ENCODE measurements around the gene INPP5D.

INPP5D gene

GRCh38 chr2:233244818-233245217, 184.7 kb downstream of the INPP5D start:
- Histone ChIP-seq H3K4me3 (ENCODE audit: low read length in 2 of 2) (no peak overlapping the region), H3K9ac (ENCODE audit: low read length in 2 of 2) (no peak overlapping the region), H3K9me3 (ENCODE audit: control insufficient read depth in 2 of 2, low read length in 2 of 2) (no peaks in the 10 kb centered on the region), H3K36me3 (ENCODE audit: control insufficient read depth in 2 of 2, insufficient read depth in 2 of 2, low read length in 2 of 2) (no peaks in the 10 kb centered on the region), H3K27me3 (ENCODE audit: control insufficient read depth in 1 of 2, insufficient read depth in 2 of 2, low read length in 2 of 2) (no peaks in the 10 kb centered on the region), H3K4me1 (ENCODE audit: control insufficient read depth, insufficient read depth, low read length) (no peaks in the 10 kb centered on the region), H3K27ac (ENCODE audit: low read length) (no peak overlapping the region)

- Histone ChIP-seq H3K4me1 (ENCODE audit: control insufficient read depth, insufficient read depth, low read length) (no peaks in the 10 kb centered on the region), H3K9me3 (ENCODE audit: control insufficient read depth in 2 of 2, low read length in 2 of 2) (no peaks in the 10 kb centered on the region), H3K9ac (ENCODE audit: low read length in 2 of 2) (no peak overlapping the region), H3K27ac (ENCODE audit: low read length) (no peak overlapping the region), H3K36me3 (ENCODE audit: control insufficient read depth in 2 of 2, insufficient read depth in 2 of 2, low read length in 2 of 2) (no peaks in the 10 kb centered on the region), H3K4me3 (ENCODE audit: low read length in 2 of 2) (no peak overlapping the region), H3K27me3 (ENCODE audit: control insufficient read depth in 1 of 2, insufficient read depth in 2 of 2, low read length in 2 of 2) (no peaks in the 10 kb centered on the region)
Observed at GRCh38 chr2:233245406-233245805, 185.3 kb downstream of the INPP5D start.

DNA sequence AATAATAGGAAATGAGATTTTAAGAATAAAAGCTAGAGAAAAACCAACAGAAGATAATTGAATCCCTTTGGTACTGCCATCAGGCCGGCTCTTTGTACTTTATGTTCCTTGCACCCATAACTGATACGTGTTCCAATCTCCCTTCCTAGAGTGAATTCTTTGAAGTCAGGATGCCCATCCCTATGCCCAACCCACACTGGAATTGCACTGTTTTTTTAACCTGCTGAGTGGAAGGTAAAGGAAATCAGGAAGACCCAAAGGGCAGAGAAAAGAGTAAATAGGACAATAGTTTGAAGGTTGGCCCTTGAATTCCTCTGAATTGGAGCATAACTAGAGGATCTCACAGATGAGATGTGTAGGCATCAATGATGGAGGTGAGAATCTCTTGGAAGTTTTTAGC, 187.0 kb downstream of the INPP5D start:
- H3K4me3 ChIP-seq (ENCODE audit: low read length in 2 of 2), result no peak overlapping the region
- no peaks in the 10 kb centered on the region for H3K36me3 ChIP-seq (ENCODE audit: control insufficient read depth in 2 of 2, insufficient read depth in 2 of 2, low read length in 2 of 2)
- no peak overlapping the region for H3K27ac ChIP-seq (ENCODE audit: low read length)
- H3K27me3 ChIP-seq (ENCODE audit: control insufficient read depth in 1 of 2, insufficient read depth in 2 of 2, low read length in 2 of 2), result no peaks in the 10 kb centered on the region
- H3K9me3 ChIP-seq (ENCODE audit: control insufficient read depth in 2 of 2, low read length in 2 of 2), result no peaks in the 10 kb centered on the region
- no peak overlapping the region for H3K9ac ChIP-seq (ENCODE audit: low read length in 2 of 2)
- no peaks in the 10 kb centered on the region for H3K4me1 ChIP-seq (ENCODE audit: control insufficient read depth, insufficient read depth, low read length)

GRCh38 chr2:233247744-233248143, 187.6 kb downstream of the INPP5D start:
- H3K27ac ChIP-seq (ENCODE audit: low read length), result no peak overlapping the region
- peaks cover 4% of the 10 kb centered on the region for H3K4me1 ChIP-seq (ENCODE audit: control insufficient read depth, insufficient read depth, low read length)
- no peak overlapping the region for H3K9ac ChIP-seq (ENCODE audit: low read length in 2 of 2)
- no peak overlapping the region for H3K4me3 ChIP-seq (ENCODE audit: low read length in 2 of 2)
- H3K27me3 ChIP-seq (ENCODE audit: control insufficient read depth in 1 of 2, insufficient read depth in 2 of 2, low read length in 2 of 2), result no peaks in the 10 kb centered on the region
- H3K9me3 ChIP-seq (ENCODE audit: control insufficient read depth in 2 of 2, low read length in 2 of 2), result no peaks in the 10 kb centered on the region
- no peaks in the 10 kb centered on the region for H3K36me3 ChIP-seq (ENCODE audit: control insufficient read depth in 2 of 2, insufficient read depth in 2 of 2, low read length in 2 of 2)

DNA sequence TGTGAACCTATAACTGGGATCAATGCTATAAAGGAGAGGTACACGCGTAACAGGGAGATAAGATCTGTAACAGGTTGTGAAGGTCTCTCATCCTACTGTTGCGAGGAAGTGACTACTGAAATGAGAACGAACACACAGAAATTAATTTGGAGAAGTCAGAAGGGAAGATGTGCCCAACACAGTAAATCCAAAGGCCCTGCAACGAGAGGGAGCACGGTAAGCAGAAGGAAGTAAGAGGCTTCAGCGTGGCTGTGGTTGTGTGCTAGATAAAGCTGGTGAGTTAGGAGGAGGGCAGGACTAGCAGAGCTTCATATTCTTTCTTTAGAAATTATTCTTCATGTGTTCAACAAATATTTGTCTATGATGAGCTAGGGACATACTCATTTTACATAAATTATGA, 188.9 kb downstream of the INPP5D start:
- Histone ChIP-seq H3K4me1 (ENCODE audit: control insufficient read depth, insufficient read depth, low read length) (peaks cover 6% of the 10 kb centered on the region), H3K4me3 (ENCODE audit: low read length in 2 of 2) (no peak overlapping the region), H3K9ac (ENCODE audit: low read length in 2 of 2) (no peak overlapping the region), H3K36me3 (ENCODE audit: control insufficient read depth in 2 of 2, insufficient read depth in 2 of 2, low read length in 2 of 2) (peaks cover 0 to 2% of the 10 kb centered on the region in 2 donors), H3K27me3 (ENCODE audit: control insufficient read depth in 1 of 2, insufficient read depth in 2 of 2, low read length in 2 of 2) (no peaks in the 10 kb centered on the region), H3K27ac (ENCODE audit: low read length) (no peak overlapping the region), H3K9me3 (ENCODE audit: control insufficient read depth in 2 of 2, low read length in 2 of 2) (no peaks in the 10 kb centered on the region)

GRCh38 chr2:233250568-233250967, 190.4 kb downstream of the INPP5D start:
- Histone ChIP-seq H3K27me3 (ENCODE audit: control insufficient read depth in 1 of 2, insufficient read depth in 2 of 2, low read length in 2 of 2) (no peaks in the 10 kb centered on the region), H3K27ac (ENCODE audit: low read length) (no peak overlapping the region), H3K4me3 (ENCODE audit: low read length in 2 of 2) (no peak overlapping the region), H3K4me1 (ENCODE audit: control insufficient read depth, insufficient read depth, low read length) (peaks cover 6% of the 10 kb centered on the region), H3K9me3 (ENCODE audit: control insufficient read depth in 2 of 2, low read length in 2 of 2) (no peaks in the 10 kb centered on the region), H3K9ac (ENCODE audit: low read length in 2 of 2) (peak overlapping the region in 1 of 2 donors; percentile 79), H3K36me3 (ENCODE audit: control insufficient read depth in 2 of 2, insufficient read depth in 2 of 2, low read length in 2 of 2) (peaks cover 3 to 4% of the 10 kb centered on the region in 2 donors)

DNA sequence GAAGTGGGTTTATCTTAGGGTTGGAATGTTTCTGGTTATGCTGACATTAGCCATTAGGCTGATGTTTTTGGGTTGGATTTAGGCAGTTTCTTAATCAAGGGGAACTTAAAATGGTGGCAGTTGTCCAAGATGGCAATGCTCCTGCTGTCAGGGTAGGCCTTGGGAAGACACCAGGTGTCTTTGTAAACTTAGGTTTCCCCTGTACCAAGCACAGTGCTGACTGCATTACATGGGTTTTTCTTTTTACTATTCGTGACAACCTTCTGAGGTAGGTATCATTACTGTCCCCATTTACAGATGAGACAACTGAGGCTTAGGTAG, 190.8 kb downstream of the INPP5D start:
- no peaks in the 10 kb centered on the region for H3K9me3 ChIP-seq (ENCODE audit: control insufficient read depth in 2 of 2, low read length in 2 of 2)
- H3K9ac ChIP-seq (ENCODE audit: low read length in 2 of 2), result peak overlapping the region; percentile 73 to 79
- H3K36me3 ChIP-seq (ENCODE audit: control insufficient read depth in 2 of 2, insufficient read depth in 2 of 2, low read length in 2 of 2), result peaks cover 3 to 4% of the 10 kb centered on the region in 2 donors
- peak overlapping the region; percentile 70 to 92 for H3K4me3 ChIP-seq (ENCODE audit: low read length in 2 of 2)
- no peaks in the 10 kb centered on the region for H3K27me3 ChIP-seq (ENCODE audit: control insufficient read depth in 1 of 2, insufficient read depth in 2 of 2, low read length in 2 of 2)
- peak overlapping the region; percentile 67 for H3K27ac ChIP-seq (ENCODE audit: low read length)
- H3K4me1 ChIP-seq (ENCODE audit: control insufficient read depth, insufficient read depth, low read length), result peaks cover 6% of the 10 kb centered on the region

DNA sequence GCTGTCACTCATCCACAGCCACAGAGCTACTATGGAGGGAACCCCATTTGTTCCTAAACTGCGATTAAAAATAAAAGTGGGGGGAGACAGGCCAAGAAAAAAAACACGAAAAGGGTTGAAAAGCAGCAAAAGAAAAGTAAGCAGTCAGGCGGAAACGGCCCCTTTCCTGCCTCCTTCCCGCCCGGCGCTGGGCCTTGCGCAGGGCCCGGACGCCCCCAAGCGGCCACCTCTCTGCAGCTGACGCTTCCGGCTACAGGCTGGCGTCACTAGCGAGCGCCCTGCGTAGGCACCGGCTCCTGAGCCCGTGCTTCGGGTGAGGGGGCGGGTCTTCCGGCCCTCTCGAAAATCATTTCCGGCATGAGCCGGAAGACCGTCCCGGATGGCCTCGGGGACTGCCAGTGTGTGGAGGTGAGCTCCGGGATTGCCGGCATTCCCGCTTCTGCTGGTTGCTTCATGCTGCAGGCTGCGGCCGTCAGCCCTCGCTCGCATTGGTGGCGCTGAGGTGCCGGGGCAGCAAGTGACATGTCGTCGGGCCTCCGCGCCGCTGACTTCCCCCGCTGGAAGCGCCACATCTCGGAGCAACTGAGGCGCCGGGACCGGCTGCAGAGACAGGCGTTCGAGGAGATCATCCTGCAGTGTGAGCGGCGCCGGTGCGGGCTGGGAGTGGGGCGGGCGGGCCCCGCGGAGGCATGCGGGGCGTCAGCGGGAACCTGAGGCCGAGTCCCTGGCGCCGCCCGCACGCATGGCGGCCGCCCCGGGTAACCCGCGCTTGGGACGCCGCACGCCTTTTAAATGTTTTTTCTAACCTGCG, 191.4 kb downstream of the INPP5D start, which contains the start of gene ATG16L1:
Gene ATG16L1 (plus strand): TSS at position 368 of the 811 bp plus-strand sequence. CDS start 155 bp downstream, at position 523.
- H3K27ac ChIP-seq (ENCODE audit: low read length), result peak within 1 kb of the TSS; percentile 67
- peak within 1 kb of the TSS; percentile 79 to 82 for H3K9ac ChIP-seq (ENCODE audit: low read length in 2 of 2)
- H3K4me3 ChIP-seq (ENCODE audit: low read length in 2 of 2), result peak within 1 kb of the TSS; percentile 92 to 97
- H3K27me3 ChIP-seq (ENCODE audit: control insufficient read depth in 1 of 2, insufficient read depth in 2 of 2, low read length in 2 of 2), result no peaks in the 10 kb centered on the region
- H3K9me3 ChIP-seq (ENCODE audit: control insufficient read depth in 2 of 2, low read length in 2 of 2), result no peaks in the 10 kb centered on the region
- H3K36me3 ChIP-seq (ENCODE audit: control insufficient read depth in 2 of 2, insufficient read depth in 2 of 2, low read length in 2 of 2), result peaks cover 3 to 5% of the 10 kb centered on the region in 2 donors
- H3K4me1 ChIP-seq (ENCODE audit: control insufficient read depth, insufficient read depth, low read length), result peaks cover 6% of the 10 kb centered on the region

DNA sequence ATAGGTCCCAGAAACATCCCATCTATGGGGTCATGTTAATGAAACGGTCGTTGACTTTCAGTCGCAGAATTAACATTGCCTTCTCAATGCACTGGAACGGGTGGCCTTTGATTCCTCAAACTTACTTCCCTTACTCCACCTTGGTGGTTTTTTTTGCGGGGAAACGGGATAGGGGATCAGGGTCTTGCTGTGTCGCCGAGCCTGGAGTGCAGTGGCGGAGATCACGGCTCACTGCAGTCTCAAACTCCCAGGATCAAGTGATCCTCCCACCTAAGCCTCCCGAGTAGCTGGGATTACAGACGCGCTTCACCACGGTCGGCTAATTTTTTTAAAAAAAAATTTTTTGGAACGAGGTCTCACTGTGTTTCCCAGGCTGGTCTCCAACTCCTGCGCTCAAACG, 192.1 kb downstream of the INPP5D start:
- peak overlapping the region; percentile 92 to 97 for H3K4me3 ChIP-seq (ENCODE audit: low read length in 2 of 2)
- H3K27ac ChIP-seq (ENCODE audit: low read length), result peak overlapping the region; percentile 55
- peaks cover 6% of the 10 kb centered on the region for H3K4me1 ChIP-seq (ENCODE audit: control insufficient read depth, insufficient read depth, low read length)
- H3K9me3 ChIP-seq (ENCODE audit: control insufficient read depth in 2 of 2, low read length in 2 of 2), result no peaks in the 10 kb centered on the region
- H3K36me3 ChIP-seq (ENCODE audit: control insufficient read depth in 2 of 2, insufficient read depth in 2 of 2, low read length in 2 of 2), result peaks cover 4 to 10% of the 10 kb centered on the region in 2 donors
- H3K9ac ChIP-seq (ENCODE audit: low read length in 2 of 2), result peak overlapping the region; percentile 70 to 82
- no peaks in the 10 kb centered on the region for H3K27me3 ChIP-seq (ENCODE audit: control insufficient read depth in 1 of 2, insufficient read depth in 2 of 2, low read length in 2 of 2)

DNA sequence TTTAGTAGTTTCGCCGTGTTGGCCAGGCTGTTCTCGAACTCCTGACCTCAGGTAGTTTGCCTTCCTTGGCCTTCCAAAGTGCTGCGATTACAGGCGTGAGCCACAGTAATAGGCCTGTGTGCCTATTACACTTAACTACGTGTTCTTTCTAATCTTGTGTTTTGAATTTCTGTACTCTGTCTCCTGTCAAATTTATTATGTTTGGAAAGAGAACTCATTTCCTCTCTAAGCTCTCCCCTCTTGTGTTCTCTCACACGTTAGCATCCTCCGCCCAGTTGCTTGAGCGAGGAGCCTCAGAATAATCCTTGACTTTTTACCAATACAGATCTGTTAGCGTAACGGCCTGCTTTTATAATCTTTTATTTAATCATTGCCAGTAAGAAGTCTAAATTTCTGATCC, 195.0 kb downstream of the INPP5D start:
- H3K9me3 ChIP-seq (ENCODE audit: control insufficient read depth in 2 of 2, low read length in 2 of 2), result no peaks in the 10 kb centered on the region
- H3K4me3 ChIP-seq (ENCODE audit: low read length in 2 of 2), result no peak overlapping the region
- H3K27me3 ChIP-seq (ENCODE audit: control insufficient read depth in 1 of 2, insufficient read depth in 2 of 2, low read length in 2 of 2), result no peaks in the 10 kb centered on the region
- no peak overlapping the region for H3K27ac ChIP-seq (ENCODE audit: low read length)
- H3K9ac ChIP-seq (ENCODE audit: low read length in 2 of 2), result no peak overlapping the region
- H3K36me3 ChIP-seq (ENCODE audit: control insufficient read depth in 2 of 2, insufficient read depth in 2 of 2, low read length in 2 of 2), result peaks cover 18 to 24% of the 10 kb centered on the region in 2 donors
- H3K4me1 ChIP-seq (ENCODE audit: control insufficient read depth, insufficient read depth, low read length), result peaks cover 6% of the 10 kb centered on the region

DNA sequence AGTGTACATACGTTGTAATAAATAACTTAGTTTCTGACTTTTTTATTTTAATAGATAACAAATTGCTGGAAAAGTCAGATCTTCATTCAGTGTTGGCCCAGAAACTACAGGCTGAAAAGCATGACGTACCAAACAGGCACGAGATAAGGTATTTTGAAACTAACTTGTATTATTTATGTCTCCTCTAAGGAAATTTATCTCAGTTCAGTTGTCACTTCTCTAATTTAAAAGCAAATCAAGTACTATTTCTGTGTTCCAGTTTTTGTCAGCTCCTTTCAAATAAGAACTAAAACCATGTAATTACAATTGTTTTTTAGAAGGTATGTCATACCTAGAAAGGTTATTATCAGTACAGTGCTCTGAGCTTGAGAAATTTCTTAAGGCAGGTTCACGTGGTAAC, 195.9 kb downstream of the INPP5D start:
- Histone ChIP-seq H3K9ac (ENCODE audit: low read length in 2 of 2) (no peak overlapping the region), H3K4me3 (ENCODE audit: low read length in 2 of 2) (no peak overlapping the region), H3K27ac (ENCODE audit: low read length) (no peak overlapping the region), H3K9me3 (ENCODE audit: control insufficient read depth in 2 of 2, low read length in 2 of 2) (no peaks in the 10 kb centered on the region), H3K36me3 (ENCODE audit: control insufficient read depth in 2 of 2, insufficient read depth in 2 of 2, low read length in 2 of 2) (peaks cover 22 to 24% of the 10 kb centered on the region in 2 donors), H3K27me3 (ENCODE audit: control insufficient read depth in 1 of 2, insufficient read depth in 2 of 2, low read length in 2 of 2) (no peaks in the 10 kb centered on the region), H3K4me1 (ENCODE audit: control insufficient read depth, insufficient read depth, low read length) (peaks cover 6% of the 10 kb centered on the region)
